C4-2B (cell line): ENCODE measurements around the gene PRM3.

Experiments
- CTCF ChIP-seq: fragments of 450-650 bp; conservative IDR thresholded peaks from 2 replicates; pipeline ENCODE4 v1.5.1; 2017; ENCODE audit warnings: mild to moderate bottlenecking
- ZFX ChIP-seq: fragments of 450-650 bp; IDR thresholded peaks from 2 replicates; pipeline ENCODE4 v1.6.1; 2017

GRCh38 chr16:11274964-11275363, 1.5 kb upstream of the PRM3 start:
- TF ChIP-seq CTCF (no peak), ZFX (no peak)
